ENCODE results near the gene OR52I2. TPM values are rescaled to one million over a fixed set of nuclear protein-coding genes. Genes with fewer than 3 reads are reported as not detected.

The OR52I2 gene
- total RNA-seq, 1 experiment from 2014 or later = not detected

- peak; percentile 95 for DNase-seq (ENCODE audit: low read depth)
Observed at GRCh38 chr11:4607781-4608666, 26.5 kb downstream of the OR52I2 start, which contains the start of gene TRIM68. TSS of gene TRIM68 (minus strand) at chr11:4608231. CDS start at chr11:4605504, 2,727 bp downstream.

DNA sequence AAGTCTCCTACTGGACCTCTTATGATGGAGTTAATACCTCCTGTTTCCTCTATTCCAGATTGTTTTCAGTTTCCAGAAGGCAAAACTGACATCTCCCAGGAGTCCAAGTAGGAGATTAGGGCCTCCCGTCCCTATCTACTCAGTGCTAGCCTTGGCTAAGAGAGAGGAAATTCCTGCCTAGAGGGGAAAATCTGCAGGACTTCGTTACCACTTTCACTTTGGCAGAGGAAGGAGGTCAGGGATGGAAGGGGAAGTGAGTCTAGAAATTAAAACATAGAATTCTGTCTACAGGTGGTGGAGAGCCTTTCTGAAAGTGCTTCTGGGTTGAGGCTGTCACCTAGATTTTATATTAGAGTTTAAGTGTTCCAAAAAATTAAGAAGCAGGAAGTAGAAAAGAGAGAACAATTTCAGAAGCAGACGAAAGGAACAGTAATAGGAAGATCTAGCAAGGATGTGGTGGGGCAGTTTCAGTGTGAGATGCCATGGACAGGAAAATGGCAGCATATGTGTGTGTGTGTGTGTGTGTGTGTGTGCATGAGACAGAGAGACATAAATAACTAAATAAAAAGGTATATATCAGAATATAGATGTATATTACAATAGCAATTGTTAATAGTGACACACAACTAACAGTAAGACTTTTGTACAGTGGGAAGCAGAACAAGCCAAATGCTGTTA lies 28.9 kb downstream of the OR52I2 start:
- DNase-seq (ENCODE audit: low read depth) = peak; percentile 13

GRCh38 chr11:4611986-4612385 lies 30.4 kb downstream of the OR52I2 start:
- DNase-seq (ENCODE audit: low read depth) = no peak

DNA sequence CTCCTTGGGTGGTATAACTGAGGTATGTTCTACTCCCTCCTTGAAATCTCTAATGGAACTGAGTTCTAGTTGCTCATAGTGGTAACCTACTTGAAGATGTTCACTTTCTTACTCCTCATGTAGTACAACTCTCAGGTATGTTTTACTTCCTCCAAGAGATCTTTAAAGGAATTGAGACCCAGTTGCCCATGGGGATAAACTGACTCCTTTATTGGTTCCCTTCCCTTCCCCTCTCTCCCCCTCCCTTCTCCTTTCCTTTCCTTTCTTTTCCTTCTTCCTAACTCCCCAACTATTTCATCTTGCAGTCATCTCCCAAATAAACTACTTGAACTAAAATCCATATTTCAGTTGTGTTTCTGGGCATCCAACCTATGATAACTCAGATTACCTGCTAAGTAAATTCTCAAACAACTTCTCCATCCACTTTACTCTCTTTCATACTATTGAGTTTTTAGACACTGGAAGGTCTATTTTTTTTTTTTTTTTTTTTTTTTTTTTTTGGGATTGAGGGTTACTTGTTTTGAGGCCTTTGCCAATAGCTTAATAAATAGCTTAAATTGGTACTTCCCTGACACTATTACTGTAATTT lies 34.4 kb downstream of the OR52I2 start:
- DNase-seq (ENCODE audit: low read depth) = no peak

- no peak for DNase-seq (ENCODE audit: low read depth)
Observed at GRCh38 chr11:4619514-4619913, 38.0 kb downstream of the OR52I2 start.

DNA sequence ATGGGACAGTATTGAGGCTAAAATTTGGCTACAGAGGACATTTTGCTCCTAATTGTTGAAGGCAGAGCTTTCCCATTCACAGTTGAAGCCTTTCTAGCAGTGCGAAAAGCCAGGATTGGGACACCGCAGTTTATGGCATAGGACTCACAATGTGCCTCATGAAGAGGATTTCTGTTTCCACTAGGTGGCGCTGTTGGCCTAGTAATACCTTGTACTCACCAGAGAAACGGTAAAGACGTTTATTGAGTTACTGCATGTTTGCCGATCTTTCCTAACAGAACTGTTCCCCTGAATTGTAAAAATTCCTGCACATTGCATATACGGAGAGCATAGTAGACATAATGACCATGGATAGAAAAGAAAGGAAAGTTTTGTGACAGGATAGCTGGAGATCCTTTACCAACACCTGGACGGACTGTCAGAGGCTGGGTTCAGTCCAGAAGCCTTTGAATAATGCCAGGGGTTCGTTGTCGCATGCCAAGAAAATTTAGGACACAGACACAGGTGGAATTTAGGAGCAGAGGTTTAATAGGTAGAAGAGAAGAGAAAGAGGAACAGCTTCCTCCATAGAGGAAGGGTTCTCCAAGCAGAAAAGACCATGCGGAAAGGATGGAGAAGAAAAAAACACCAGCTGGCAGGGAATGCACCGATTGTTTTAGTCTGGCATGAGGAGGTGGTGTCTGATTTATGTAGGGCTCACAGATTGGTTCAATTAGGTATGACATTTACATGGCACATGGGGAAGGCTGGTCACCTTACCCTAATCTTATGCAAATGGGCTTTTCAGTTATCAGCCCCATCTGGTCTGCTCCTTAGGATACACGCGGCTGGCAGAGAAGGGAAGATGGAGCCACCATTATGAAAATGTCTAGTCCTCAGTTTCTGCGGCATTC lies 44.9 kb downstream of the OR52I2 start:
- peak; percentile 65 for DNase-seq (ENCODE audit: low read depth)

DNA sequence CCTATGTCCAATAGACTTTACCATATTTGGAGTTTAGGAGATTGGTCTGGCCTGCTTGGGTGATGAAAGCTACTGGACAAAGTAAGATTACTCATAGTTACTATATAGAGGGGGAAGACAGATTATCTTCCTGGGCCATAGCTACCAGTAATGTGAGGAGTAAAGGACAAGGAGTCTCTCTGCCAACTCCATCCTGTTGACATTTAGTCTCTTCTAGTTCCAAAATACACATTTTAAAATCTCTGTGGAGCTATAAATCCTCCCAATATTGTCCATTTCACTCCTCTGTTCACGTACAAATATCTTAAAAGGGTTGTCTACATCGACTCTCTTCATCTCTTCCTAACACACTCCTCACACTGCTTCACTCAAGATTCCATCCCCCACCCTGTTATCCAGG lies 54.6 kb downstream of the OR52I2 start:
- DNase-seq (ENCODE audit: low read depth) = no peak

DNA sequence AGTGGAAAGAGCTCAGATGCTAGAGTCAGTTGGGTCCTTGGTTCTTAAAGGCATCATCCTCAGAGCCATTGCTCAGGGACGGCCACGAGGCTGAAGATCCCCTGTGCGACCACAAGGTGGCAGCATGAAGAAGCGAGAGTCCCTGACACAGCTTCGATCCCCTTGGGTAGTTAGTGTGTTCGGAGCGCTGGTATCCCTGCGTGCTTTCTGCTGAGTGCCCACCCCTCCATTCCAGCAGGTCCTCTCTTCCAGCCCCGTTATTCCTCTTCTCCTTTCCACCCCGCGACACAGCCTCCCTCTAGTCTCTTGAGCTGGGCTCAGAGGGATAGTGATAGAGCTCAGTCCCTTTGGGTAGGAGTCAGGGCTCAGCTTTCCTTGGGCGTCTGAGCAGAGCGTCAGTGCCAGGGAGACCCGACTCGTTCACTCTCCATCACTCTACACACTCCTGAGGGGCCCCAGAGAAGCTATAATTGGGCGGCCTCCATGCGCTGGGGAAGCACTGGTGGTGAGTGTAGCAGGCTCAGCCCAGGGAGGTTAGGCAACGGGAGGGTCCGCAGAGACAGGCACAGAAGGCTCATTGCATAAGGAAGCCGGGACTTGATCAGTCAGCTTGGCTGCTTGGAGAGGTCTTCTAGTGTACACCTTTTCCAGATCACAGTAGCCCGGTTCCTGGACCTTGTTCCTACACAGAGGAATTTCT lies 55.6 kb downstream of the OR52I2 start, which contains the start of gene OR51D1:
Gene OR51D1 (plus strand): TSS at position 516 of the 700 bp plus-strand sequence. CDS start 2,314 bp downstream, outside the sequence.
- DNase-seq (ENCODE audit: low read depth) = peak; percentile 56

GRCh38 chr11:4637662-4638047 lies 56.1 kb downstream of the OR52I2 start:
- no peak for DNase-seq (ENCODE audit: low read depth)

DNA sequence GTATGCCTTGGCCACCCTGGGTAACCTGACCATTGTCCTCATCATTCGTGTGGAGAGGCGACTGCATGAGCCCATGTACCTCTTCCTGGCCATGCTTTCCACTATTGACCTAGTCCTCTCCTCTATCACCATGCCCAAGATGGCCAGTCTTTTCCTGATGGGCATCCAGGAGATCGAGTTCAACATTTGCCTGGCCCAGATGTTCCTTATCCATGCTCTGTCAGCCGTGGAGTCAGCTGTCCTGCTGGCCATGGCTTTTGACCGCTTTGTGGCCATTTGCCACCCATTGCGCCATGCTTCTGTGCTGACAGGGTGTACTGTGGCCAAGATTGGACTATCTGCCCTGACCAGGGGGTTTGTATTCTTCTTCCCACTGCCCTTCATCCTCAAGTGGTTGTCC lies 58.4 kb downstream of the OR52I2 start:
- DNase-seq (ENCODE audit: low read depth) = no peak

GRCh38 chr11:4641501-4641900 lies 60.0 kb downstream of the OR52I2 start:
- no peak for DNase-seq (ENCODE audit: low read depth)

GRCh38 chr11:4642043-4642442 lies 60.5 kb downstream of the OR52I2 start:
- no peak for DNase-seq (ENCODE audit: low read depth)

Other genes with a start within 250 kb of the OR52I2 start
- gene OR52B4, start 213.4 kb upstream of the OR52I2 start, total RNA-seq (2014; rRNA removed) = not detected in 2 replicates
- gene TRIM21, start 188.0 kb upstream of the OR52I2 start, total RNA-seq (2014; rRNA removed) = 11.4 and 15.0 TPM in 2 replicates
- gene OR52K2, start 132.4 kb upstream of the OR52I2 start, total RNA-seq (2014; rRNA removed) = not detected in 2 replicates
- gene OR52K1, start 99.1 kb upstream of the OR52I2 start, total RNA-seq (2014; rRNA removed) = not detected in 2 replicates
- gene OR52M1, start 36.6 kb upstream of the OR52I2 start, total RNA-seq (2014; rRNA removed) = not detected in 2 replicates
- gene OR52I1, start 12.3 kb downstream of the OR52I2 start, total RNA-seq (2014; rRNA removed) = not detected in 2 replicates
- 13.7 and 19.3 TPM in 2 replicates for gene TRIM68, start 26.5 kb downstream of the OR52I2 start, total RNA-seq (2014; rRNA removed)
- gene OR51D1, start 55.7 kb downstream of the OR52I2 start, total RNA-seq (2014; rRNA removed) = not detected in 2 replicates
- gene OR51E1, start 62.2 kb downstream of the OR52I2 start, total RNA-seq (2014; rRNA removed) = not detected in 2 replicates
- not detected in 2 replicates for gene OR51E2, start 116.1 kb downstream of the OR52I2 start, total RNA-seq (2014; rRNA removed)
- gene MMP26, start 123.0 kb downstream of the OR52I2 start, total RNA-seq (2014; rRNA removed) = not detected in 2 replicates
- not detected in 2 replicates for gene OR51F1, start 188.2 kb downstream of the OR52I2 start, total RNA-seq (2014; rRNA removed)
- gene OR52R1, start 222.6 kb downstream of the OR52I2 start, total RNA-seq (2014; rRNA removed) = not detected in 2 replicates
- not detected in 2 replicates for gene OR51F2, start 239.6 kb downstream of the OR52I2 start, total RNA-seq (2014; rRNA removed)